GM12801 (cell line): ENCODE measurements around the gene ARFGEF3.

Experiments
- TF ChIP-seq, protein P1 (sequence below): IDR thresholded peaks from one replicate; pipeline ENCODE4 v1.5.1; 2011; ENCODE audit warnings: control low read depth; ENCODE audit not compliant: insufficient read length; ENCODE audit errors: extremely low read depth

The ARFGEF3 gene

DNA sequence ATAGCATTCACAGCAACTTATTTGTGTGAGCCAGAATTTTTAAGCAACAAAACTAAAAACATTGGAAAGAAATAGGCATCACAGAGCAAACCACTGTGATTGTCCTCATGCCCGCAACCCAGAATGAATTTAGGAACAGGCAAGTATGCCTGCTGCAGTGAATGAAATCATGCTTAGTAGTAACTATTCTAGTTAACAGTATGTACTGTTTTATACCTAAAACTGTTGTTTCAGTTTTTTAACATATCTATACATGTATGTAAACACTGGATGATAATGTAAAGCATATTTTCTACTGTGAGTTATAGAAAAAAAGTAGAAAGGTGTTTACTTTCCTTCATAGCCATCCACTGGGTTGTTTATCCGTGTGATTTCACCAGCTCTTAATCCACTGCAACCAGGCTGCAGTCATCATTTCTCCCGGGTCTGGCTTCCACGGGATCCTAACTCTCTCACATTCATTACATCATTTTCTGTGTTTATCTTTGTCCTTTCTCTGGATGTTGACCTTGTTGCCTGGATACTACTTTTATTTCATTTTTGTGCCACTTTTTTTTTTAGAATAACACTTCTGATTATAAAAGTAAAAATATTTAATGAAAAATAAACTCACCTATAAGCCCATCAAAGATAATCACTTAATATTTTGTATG is 3.6 kb upstream of the ARFGEF3 start:
- TF ChIP-seq, protein P1, sequence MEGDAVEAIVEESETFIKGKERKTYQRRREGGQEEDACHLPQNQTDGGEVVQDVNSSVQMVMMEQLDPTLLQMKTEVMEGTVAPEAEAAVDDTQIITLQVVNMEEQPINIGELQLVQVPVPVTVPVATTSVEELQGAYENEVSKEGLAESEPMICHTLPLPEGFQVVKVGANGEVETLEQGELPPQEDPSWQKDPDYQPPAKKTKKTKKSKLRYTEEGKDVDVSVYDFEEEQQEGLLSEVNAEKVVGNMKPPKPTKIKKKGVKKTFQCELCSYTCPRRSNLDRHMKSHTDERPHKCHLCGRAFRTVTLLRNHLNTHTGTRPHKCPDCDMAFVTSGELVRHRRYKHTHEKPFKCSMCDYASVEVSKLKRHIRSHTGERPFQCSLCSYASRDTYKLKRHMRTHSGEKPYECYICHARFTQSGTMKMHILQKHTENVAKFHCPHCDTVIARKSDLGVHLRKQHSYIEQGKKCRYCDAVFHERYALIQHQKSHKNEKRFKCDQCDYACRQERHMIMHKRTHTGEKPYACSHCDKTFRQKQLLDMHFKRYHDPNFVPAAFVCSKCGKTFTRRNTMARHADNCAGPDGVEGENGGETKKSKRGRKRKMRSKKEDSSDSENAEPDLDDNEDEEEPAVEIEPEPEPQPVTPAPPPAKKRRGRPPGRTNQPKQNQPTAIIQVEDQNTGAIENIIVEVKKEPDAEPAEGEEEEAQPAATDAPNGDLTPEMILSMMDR: no peak

DNA sequence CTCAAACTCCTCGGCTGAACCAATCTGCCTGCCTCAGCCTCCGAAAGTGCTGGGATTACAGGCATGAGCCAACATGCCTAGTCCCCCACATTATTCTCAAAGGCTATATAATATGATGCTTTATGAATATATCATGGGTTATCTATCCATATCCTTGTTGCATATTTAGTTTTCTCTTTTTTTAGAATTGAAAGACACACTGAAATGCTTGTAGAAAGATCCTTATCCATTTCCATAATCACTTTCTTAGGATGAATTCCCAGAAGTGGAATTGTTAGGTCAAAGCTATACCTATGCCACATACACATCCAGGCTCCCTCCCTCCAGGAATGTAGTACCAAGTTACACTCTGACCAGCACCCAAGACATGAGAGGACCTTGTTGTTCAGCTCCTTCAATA is 2.5 kb upstream of the ARFGEF3 start:
- TF ChIP-seq, protein P1: no peak

DNA sequence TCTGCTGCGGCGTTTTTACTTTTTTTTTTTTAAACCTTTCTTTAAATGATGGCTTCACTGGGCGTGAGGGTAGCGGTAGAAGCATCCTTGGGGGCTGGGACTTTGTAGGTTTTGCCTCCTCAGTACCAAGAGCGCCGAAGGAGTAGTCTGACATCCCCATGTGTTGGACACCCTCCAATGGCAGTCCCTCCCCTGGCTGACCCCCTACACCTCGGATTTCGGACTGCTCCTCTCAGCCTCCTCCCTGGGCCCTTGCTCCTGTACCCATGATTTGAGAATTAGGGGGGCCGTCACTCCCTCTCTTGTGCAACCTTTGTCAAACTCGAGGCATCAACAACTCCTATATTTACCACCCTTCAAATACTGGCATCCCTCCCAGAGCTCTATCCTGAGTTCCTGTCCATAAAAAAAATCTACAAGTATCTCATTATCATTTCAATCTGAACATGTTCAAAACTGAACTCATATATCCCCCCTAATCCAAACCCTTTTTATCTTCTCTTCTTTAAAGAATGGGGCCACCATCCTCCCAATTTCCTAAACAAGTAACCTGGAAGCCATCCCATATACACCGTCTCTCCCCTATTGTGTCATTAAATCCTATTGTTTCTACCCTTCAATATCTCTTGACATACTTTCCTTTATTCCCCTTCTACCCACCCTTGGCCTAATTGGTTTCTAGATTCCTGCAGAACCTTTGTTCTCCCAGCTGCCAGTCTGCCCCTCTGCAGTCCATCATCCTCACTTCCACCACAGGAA is 1.2 kb upstream of the ARFGEF3 start:
- TF ChIP-seq, protein P1: no peak

DNA sequence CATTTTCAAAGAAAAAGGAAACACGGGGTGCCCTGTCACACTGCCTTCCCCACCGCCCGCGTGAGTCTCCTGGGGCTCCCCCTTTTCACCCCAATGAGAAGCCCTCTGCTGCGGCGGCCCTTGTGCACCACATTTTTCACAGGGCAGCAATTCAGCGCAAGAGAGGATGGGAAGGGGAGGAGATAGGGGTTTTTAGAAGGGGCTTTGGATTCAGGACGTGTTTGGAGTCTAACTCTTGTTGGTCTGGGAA is 726 bp upstream of the ARFGEF3 start:
- TF ChIP-seq, protein P1: no peak

DNA sequence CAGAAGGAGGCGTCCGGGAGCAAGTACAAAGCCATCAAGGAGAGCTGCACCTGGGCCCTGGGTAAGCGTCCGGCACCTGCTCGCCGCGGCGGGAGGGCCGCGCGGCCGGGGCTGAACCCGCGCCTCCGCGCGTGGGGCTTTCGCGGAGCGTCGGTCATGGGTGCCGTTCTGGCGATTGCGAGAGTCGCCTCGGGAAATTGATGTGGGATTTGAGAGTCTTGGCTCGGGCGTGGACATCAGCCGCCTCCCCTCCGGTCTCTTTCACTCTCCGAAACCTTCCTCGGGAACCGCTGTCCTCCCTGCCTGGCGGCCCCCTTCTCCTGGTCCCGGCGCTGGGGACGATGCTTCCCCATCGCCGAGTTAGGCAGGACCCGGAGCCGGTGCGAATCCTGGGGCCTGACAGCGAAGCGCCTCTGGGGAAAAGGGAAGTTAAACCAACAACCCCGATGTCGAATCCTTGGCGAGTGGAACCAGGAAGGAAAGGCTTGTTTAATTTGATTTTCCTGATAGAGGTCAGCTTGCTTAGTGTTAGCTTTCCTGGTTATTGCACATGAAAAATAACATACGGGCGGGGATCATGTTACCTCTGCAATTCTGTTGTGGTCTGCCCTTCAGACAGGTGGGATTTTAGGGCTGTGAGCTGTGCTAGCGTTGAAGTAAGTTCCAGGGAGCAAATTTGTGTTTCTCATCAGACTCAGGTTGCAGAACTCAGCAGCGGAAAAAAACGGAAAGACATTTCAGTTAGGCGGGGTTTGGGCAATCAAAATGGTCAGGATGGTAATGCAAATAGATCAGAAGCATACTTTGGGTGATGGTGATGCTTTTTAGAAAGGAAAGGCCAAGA is 594 bp downstream of the ARFGEF3 start:
- TF ChIP-seq, protein P1: no peak

DNA sequence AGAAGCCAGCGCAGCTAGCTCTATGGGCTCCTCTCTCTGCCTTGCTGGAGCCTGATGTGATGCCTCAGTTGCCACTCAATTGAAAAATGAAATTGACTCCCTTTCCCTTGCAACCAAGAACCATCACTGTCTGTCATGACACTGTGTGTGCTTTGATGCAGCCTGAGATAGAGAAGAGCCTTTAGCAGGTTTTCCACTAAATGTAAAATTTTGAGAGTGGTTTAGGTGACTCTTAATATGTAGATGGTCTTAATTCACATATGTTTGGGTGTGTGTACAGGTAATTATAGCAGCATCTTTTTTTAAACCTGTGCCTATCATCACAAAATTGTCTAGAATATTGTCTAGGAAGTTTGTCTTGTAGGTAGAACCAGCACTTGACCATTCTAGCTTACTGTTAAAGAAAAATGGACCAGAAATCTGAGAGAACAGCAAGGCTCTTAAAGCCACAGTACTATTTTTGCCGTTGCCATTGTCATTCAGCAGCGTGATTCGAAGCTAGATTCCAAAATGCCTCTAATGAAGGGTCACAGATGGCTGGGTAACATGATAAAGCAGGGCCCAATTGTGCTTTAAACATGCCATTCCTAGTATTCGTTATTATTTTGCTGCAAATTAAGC is 1.3 kb downstream of the ARFGEF3 start:
- TF ChIP-seq, protein P1: no peak

DNA sequence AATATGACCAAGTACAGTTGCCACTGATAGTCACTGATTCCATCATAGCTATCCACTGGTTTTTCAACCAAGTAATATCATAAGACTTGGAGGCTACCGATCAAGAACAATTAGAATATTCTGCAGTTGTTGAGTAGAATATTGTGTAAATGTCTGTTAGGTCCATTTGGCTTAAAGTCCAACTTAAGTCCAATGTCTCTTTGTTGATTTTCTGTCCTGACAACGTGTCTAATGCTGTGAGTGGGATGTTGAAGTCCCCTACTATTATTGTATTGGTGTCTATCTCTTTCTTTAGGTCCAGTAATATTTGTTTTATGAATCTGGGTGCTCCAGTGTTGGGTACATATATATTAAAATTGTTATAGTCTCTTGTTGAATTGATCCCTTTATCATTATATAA is 13.9 kb downstream of the ARFGEF3 start:
- TF ChIP-seq, protein P1: no peak
